Mesodermal cell (in vitro differentiated cells): Measurements from ENCODE around the gene FCGR3B.
A peak's percentile ranks its signal among the peaks of the same experiment; 100 is the strongest.
"Not testable (repeated sequence)": the region's sequence is repeated elsewhere in the genome, so short reads cannot be mapped to it uniquely, and the experiment has no call there.

Experiments used
- H3K27ac ChIP-seq: 2 replicates; pipeline ENCODE4 v1.7.0; 2013; ENCODE audit warnings: mild to moderate bottlenecking, low read depth, low read length, moderate library complexity; ENCODE audit not compliant: severe bottlenecking
- H3K36me3 ChIP-seq: 2 replicates; pipeline ENCODE4 v1.7.1; 2013; ENCODE audit warnings: mild to moderate bottlenecking, low read length, moderate library complexity; ENCODE audit not compliant: control insufficient read depth, insufficient read depth
- H3K4me1 ChIP-seq: one replicate; pipeline ENCODE4 v1.7.1; 2013; ENCODE audit warnings: mild to moderate bottlenecking, low read length; ENCODE audit not compliant: insufficient read depth, control insufficient read depth, poor library complexity, severe bottlenecking
- H3K4me3 ChIP-seq: 2 replicates; pipeline ENCODE4 v1.7.0; 2013; ENCODE audit warnings: low read length, control low read depth, mild to moderate bottlenecking; ENCODE audit not compliant: insufficient read depth, poor library complexity, severe bottlenecking; ENCODE audit errors: extremely low read depth
- H3K9me3 ChIP-seq: 2 replicates; pipeline ENCODE4 v1.7.1; 2013; ENCODE audit warnings: mild to moderate bottlenecking, low read length, moderate library complexity; ENCODE audit not compliant: control insufficient read depth
- WGBS, 2 experiments: methylation state at CpG; one replicate each; pipeline ENCODE4 v1.1.5; 2013; ENCODE audit warnings: missing lambda C conversion rate in 2 of 2; ENCODE audit not compliant: insufficient coverage in 2 of 2; 5-methylcytosine and 5-hydroxymethylcytosine counted together

Gene FCGR3B

GRCh38 chr1:161597077-161597476 lies 33.9 kb downstream of the FCGR3B start:
- not testable (repeated sequence) for H3K4me1 ChIP-seq, H3K4me3 ChIP-seq, H3K36me3 ChIP-seq, H3K27ac ChIP-seq, H3K9me3 ChIP-seq
- WGBS, 2 experiments: no CpG with 5 or more reads among the region's 3 CpGs

DNA sequence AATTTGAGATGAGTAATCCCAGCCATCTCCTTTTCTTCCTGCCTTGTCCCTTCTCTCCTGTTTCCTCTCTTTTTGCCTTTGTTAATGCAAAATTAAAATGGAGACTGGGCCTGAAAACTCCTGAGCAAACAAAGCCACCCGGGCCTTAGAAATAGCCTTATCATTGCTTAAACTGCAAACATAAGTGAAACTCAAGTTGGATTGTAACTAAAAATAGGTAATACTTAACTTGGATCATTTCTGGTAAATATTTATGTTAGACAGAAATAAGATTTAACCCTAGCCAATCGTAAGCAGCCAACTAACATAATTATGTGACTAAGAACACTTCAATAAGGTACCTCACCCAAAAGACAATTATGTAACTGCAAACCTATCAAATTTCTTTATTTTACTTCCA lies 35.4 kb downstream of the FCGR3B start:
- not testable (repeated sequence) for H3K4me1 ChIP-seq, H3K4me3 ChIP-seq, H3K36me3 ChIP-seq, H3K9me3 ChIP-seq
- peak overlapping the region; percentile 29 for H3K27ac ChIP-seq
- whole genome bisulfite sequencing, 2 experiments: no CpG with 5 or more reads among the region's 2 CpGs

DNA sequence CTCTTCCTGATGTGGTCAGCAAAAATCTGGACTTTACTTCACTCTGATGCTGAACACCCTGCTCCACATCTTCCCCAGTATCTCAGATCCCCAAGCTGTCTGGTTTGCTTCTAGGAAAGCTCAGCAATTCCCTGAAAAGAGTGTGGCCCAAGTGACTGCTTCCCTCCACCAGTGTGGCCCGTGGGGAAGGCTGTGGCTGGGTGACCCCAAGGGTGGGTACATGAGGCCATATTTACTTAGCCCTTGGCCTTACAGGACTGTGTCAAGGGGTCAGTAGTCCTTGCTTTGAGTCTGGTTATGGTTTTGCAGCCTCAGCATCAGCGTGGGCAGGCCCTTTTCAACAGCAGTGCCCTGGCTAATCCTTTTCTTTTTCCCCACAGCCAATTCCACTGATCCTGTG lies 35.8 kb downstream of the FCGR3B start:
- 100% methylated on average over 1 of the region's 2 CpGs; no CpG with 5 or more reads in 1 of the 2 experiments for WGBS, 2 experiments
- H3K27ac ChIP-seq: peak overlapping the region; percentile 29

DNA sequence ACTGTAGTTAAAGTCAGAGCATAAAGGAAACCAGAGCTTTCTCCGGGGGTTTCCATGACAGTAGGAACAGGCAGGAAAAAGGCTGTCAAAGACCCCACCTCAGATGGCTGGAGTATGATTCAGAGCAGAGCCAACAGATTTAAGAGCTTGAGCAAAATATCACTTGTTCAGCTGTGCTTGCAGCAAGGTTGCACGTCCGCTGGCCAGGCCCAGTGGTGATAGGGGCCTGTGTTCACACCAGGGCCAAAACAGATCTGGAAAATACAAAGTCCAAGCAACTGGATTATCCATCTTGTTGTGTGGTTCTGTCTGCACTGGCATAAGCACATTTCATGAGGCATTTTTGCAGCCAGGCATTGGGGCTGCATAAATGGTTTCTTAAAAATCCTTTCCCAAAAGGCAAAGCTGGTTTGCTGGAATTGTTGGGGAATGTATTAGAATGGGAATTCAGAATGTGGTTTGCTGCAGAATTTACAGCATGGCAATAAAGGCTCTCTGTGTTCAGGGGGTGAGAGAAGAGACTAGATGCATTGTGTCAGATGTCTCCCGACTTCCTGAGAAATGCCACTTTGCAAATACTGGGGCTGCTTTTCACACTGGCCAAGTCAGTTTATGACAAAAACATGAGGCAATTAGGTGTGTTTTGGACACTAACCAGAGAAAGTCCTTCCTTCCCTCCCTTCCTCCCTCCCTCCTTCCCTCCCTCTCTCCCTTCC lies 36.5 kb downstream of the FCGR3B start:
- not testable (repeated sequence) for H3K36me3 ChIP-seq, H3K4me1 ChIP-seq, H3K9me3 ChIP-seq, H3K4me3 ChIP-seq
- H3K27ac ChIP-seq: peak overlapping the region; percentile 45
- WGBS, 2 experiments: 40 to 70% methylated on average over 1 to 3 of the region's 4 CpGs

More for the DNA sequence above, 35.8 kb downstream of the FCGR3B start:
- H3K9me3 ChIP-seq, H3K36me3 ChIP-seq, H3K4me3 ChIP-seq, H3K4me1 ChIP-seq: not testable (repeated sequence)

GRCh38 chr1:161593092-161593755 lies 37.8 kb downstream of the FCGR3B start:
- not testable (repeated sequence) for H3K4me1 ChIP-seq, H3K9me3 ChIP-seq, H3K36me3 ChIP-seq, H3K4me3 ChIP-seq, H3K27ac ChIP-seq
- 92 to 93% methylated on average over 6 to 8 of the region's 11 CpGs for WGBS, 2 experiments

- not testable (repeated sequence) for H3K36me3 ChIP-seq, H3K9me3 ChIP-seq, H3K27ac ChIP-seq, H3K4me3 ChIP-seq, H3K4me1 ChIP-seq
- no CpG with 5 or more reads among the region's 3 CpGs for WGBS, 2 experiments
These were observed 38.4 kb downstream of the FCGR3B start for GRCh38 chr1:161592586-161592985.

DNA sequence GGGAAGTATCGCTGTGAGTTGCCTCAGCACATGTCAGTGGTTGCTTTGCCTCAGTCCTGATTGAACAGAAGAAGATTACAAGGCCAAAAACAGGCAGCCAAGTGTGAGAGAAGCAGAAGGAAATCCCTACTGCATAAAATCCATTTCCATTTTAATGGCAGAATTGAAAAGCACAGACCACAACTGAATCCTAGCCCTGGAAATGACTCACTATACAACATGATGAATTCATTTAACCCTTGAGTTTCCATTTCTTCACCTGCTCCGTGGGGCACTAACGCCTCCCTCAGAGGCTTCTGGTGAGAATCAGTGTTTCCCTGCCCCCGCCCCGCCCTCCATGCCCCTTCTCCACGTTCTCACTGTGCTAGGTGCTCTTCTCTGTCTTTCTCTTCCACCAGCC lies 41.1 kb downstream of the FCGR3B start:
- 80 to 83% methylated on average over 1 of the region's 6 CpGs for WGBS, 2 experiments
- H3K36me3 ChIP-seq, H3K4me3 ChIP-seq, H3K27ac ChIP-seq, H3K9me3 ChIP-seq, H3K4me1 ChIP-seq: not testable (repeated sequence)

DNA sequence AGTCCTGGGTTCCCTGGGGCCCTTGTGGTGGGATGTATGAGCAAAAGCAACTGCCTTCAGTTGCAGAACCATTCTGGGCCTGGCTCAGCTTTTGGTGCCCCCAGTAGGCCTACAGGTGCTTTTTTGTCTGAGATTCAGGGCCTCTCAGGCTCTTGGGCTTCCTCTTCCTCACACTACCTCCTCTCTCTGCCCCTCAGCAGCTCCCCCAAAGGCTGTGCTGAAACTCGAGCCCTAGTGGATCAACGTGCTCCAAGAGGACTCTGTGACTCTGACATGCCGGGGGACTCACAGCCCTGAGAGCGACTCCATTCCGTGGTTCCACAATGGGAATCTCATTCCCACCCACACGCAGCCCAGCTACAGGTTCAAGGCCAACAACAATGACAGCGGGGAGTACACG lies 41.6 kb downstream of the FCGR3B start:
- H3K9me3 ChIP-seq, H3K4me3 ChIP-seq, H3K36me3 ChIP-seq, H3K4me1 ChIP-seq, H3K27ac ChIP-seq: not testable (repeated sequence)
- 60 to 68% methylated on average over 1 to 3 of the region's 8 CpGs for WGBS, 2 experiments

- no CpG with 5 or more reads among the region's 6 CpGs for WGBS, 2 experiments
These were observed 42.4 kb downstream of the FCGR3B start for GRCh38 chr1:161588596-161588995.

DNA sequence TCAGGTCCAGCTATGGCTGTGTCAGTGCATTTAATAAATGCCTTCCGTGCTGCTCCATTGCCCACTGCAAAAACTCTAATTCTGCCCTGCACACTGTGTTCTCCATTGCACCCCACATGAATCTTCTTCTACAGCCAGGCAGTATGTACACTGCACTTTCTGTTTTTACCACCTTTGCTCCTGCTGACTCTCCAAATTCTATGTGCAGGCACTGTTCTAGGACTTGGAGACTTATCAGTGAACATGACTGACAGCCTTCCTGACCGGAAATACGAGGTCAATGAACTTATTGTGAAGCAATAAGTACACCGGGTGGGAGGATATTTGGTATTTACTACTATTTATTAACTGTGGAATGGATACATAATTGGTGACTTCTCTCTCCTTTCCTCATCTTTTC lies 48.1 kb downstream of the FCGR3B start:
- H3K27ac ChIP-seq: not testable (repeated sequence)

More at GRCh38 chr1:161588596-161588995, 42.4 kb downstream of the FCGR3B start:
- not testable (repeated sequence) for H3K4me1 ChIP-seq, H3K27ac ChIP-seq, H3K4me3 ChIP-seq, H3K36me3 ChIP-seq, H3K9me3 ChIP-seq

DNA sequence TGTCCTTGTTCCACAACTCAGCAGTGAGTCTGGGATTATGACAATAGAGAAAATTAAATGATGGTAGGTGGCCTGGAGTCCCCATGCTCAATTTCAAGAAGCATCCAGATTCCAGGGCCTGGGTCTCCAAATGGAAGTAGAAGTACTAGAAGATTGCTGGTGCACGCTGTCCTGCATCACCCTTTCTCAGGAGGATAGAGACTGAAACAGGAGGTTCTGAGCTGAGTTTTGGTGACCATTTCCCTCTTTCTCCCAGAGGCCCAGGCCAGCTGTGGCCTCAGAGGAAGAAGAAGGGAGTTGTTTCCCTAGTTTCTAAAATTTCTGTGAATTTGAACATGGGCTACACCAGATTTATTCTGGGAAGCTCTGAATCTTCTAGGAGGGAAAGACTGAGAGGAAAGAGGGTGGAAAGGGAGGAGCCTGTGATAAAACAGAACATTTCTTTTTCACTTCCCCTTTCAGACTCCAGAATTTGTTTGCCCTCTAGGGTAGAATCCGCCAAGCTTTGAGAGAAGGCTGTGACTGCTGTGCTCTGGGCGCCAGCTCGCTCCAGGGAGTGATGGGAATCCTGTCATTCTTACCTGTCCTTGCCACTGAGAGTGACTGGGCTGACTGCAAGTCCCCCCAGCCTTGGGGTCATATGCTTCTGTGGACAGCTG lies 50.0 kb downstream of the FCGR3B start:
- not testable (repeated sequence) for H3K27ac ChIP-seq, H3K4me1 ChIP-seq, H3K9me3 ChIP-seq, H3K4me3 ChIP-seq, H3K36me3 ChIP-seq
- no CpG with 5 or more reads among the region's 4 CpGs for WGBS, 2 experiments

More for the DNA sequence above, 48.1 kb downstream of the FCGR3B start:
- WGBS, 2 experiments: no CpG with 5 or more reads among the region's 4 CpGs
- H3K9me3 ChIP-seq, H3K4me3 ChIP-seq, H3K4me1 ChIP-seq, H3K36me3 ChIP-seq: not testable (repeated sequence)
